ENCODE measurements around the gene THEMIS.
"Not testable (repeated sequence)": the region's sequence is repeated elsewhere in the genome, so short reads cannot be mapped to it uniquely, and the experiment has no call there.

Gene THEMIS

GRCh38 chr6:127933852-127934840 lies 33.3 kb upstream of the THEMIS start:
- TF ChIP-seq POLR2A (IDR thresholded peaks at IDR 0.05; ENCODE audit: low read depth, low read length): no peak
- no peak for TF ChIP-seq POLR2AphosphoS5 (IDR thresholded peaks at IDR 0.05; ENCODE audit: low read depth, low read length)
- no peak for TF ChIP-seq TAF1 (IDR thresholded peaks at IDR 0.05; ENCODE audit: borderline replicate concordance, low read depth, low read length)
- no peak for FAIRE-seq
- DNase-seq (ENCODE audit: insufficient read length): no peak

DNA sequence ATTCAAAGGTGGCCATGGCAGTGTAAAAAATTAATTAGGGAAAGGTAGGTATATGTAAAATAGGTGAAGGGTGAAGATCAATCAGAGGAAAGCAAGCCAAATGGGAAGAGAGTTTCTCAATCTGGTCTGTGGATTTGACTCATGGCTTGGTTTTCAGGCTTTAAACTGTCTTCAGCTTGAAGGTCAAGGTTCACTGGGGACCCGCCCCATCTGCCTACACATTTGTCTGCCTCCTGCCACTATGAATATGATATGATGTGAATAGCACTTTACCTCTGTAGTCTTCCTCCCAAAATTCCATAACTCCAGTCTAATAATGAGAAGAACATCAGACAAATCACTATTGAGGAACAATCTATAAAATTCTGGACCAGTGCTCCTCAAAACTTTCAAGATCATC lies 32.3 kb upstream of the THEMIS start:
- TF ChIP-seq POLR2A (IDR thresholded peaks at IDR 0.05; ENCODE audit: low read depth, low read length) (no peak), POLR2AphosphoS5 (IDR thresholded peaks at IDR 0.05; ENCODE audit: low read depth, low read length) (no peak)
- DNase-seq (ENCODE audit: insufficient read length) (no peak), FAIRE-seq (no peak)

GRCh38 chr6:127932708-127933107 lies 31.9 kb upstream of the THEMIS start:
- no peak for FAIRE-seq
- DNase-seq (ENCODE audit: insufficient read length): no peak
- no peak for TF ChIP-seq POLR2AphosphoS5 (IDR thresholded peaks at IDR 0.05; ENCODE audit: low read depth, low read length)
- TF ChIP-seq POLR2A (IDR thresholded peaks at IDR 0.05; ENCODE audit: low read depth, low read length): no peak
- TF ChIP-seq TAF1 (IDR thresholded peaks at IDR 0.05; ENCODE audit: borderline replicate concordance, low read depth, low read length): no peak

DNA sequence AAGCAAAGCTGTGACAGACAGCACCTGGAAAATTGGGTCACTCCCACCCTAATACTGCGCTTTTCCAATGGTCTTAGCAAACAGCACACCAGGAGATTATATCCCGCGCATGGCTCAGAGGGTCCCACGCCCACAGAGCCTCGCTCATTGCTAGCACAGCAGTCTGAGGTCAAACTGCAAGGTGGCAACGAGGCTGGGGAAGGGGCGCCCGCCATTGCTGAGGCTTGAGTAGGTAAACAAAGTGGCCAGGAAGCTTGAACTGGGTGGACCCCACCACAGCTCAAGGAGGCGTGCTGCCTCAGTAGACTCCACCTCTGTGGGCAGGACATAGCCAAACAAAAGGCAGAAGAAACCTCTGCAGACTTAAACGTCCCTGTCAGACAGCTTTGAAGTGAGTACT lies 25.6 kb upstream of the THEMIS start:
- FAIRE-seq; DNase-seq (ENCODE audit: insufficient read length): not testable (repeated sequence)

GRCh38 chr6:127924440-127924839 lies 23.6 kb upstream of the THEMIS start:
- no peak for DNase-seq (ENCODE audit: insufficient read length)
- TF ChIP-seq POLR2A (IDR thresholded peaks at IDR 0.05; ENCODE audit: low read depth, low read length) (no peak), POLR2AphosphoS5 (IDR thresholded peaks at IDR 0.05; ENCODE audit: low read depth, low read length) (no peak), TAF1 (IDR thresholded peaks at IDR 0.05; ENCODE audit: borderline replicate concordance, low read depth, low read length) (no peak)
- no peak for FAIRE-seq

GRCh38 chr6:127924031-127924430 lies 23.2 kb upstream of the THEMIS start:
- no peak for DNase-seq (ENCODE audit: insufficient read length)
- TF ChIP-seq POLR2A (IDR thresholded peaks at IDR 0.05; ENCODE audit: low read depth, low read length): no peak
- TF ChIP-seq TAF1 (IDR thresholded peaks at IDR 0.05; ENCODE audit: borderline replicate concordance, low read depth, low read length): no peak
- no peak for TF ChIP-seq POLR2AphosphoS5 (IDR thresholded peaks at IDR 0.05; ENCODE audit: low read depth, low read length)
- no peak for FAIRE-seq

- DNase-seq (ENCODE audit: insufficient read length): no peak
- TF ChIP-seq POLR2A (IDR thresholded peaks at IDR 0.05; ENCODE audit: low read depth, low read length) (no peak), POLR2AphosphoS5 (IDR thresholded peaks at IDR 0.05; ENCODE audit: low read depth, low read length) (no peak), TAF1 (IDR thresholded peaks at IDR 0.05; ENCODE audit: borderline replicate concordance, low read depth, low read length) (no peak)
- no peak for FAIRE-seq
Measured at GRCh38 chr6:127923135-127923534, 22.3 kb upstream of the THEMIS start.

DNA sequence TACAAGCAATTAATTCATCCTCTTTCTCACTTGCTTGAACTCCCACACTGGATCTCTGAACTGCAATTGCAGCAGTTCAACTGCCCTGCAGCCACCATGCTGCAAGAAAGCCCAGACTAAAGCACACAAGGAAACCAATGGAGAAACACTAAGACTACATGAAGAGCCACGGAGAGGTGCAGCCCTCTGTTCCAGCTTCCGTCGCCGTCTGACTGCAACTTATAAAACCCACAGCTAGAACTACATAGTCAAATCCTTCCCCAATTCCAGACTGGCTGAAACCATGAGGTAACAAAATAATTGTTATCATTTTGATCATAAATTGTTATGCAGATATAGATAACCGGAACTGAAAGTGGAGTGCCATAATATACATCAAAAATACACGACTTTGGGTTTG lies 21.1 kb upstream of the THEMIS start:
- no peak for TF ChIP-seq POLR2A (IDR thresholded peaks at IDR 0.05; ENCODE audit: low read depth, low read length)
- no peak for TF ChIP-seq TAF1 (IDR thresholded peaks at IDR 0.05; ENCODE audit: borderline replicate concordance, low read depth, low read length)
- no peak for TF ChIP-seq POLR2AphosphoS5 (IDR thresholded peaks at IDR 0.05; ENCODE audit: low read depth, low read length)
- DNase-seq (ENCODE audit: insufficient read length) (no peak), FAIRE-seq (no peak)

GRCh38 chr6:127920804-127921203 lies 19.9 kb upstream of the THEMIS start:
- no peak for DNase-seq (ENCODE audit: insufficient read length)
- TF ChIP-seq POLR2A (IDR thresholded peaks at IDR 0.05; ENCODE audit: low read depth, low read length): no peak
- TF ChIP-seq POLR2AphosphoS5 (IDR thresholded peaks at IDR 0.05; ENCODE audit: low read depth, low read length): no peak
- no peak for TF ChIP-seq TAF1 (IDR thresholded peaks at IDR 0.05; ENCODE audit: borderline replicate concordance, low read depth, low read length)
- FAIRE-seq: no peak

DNA sequence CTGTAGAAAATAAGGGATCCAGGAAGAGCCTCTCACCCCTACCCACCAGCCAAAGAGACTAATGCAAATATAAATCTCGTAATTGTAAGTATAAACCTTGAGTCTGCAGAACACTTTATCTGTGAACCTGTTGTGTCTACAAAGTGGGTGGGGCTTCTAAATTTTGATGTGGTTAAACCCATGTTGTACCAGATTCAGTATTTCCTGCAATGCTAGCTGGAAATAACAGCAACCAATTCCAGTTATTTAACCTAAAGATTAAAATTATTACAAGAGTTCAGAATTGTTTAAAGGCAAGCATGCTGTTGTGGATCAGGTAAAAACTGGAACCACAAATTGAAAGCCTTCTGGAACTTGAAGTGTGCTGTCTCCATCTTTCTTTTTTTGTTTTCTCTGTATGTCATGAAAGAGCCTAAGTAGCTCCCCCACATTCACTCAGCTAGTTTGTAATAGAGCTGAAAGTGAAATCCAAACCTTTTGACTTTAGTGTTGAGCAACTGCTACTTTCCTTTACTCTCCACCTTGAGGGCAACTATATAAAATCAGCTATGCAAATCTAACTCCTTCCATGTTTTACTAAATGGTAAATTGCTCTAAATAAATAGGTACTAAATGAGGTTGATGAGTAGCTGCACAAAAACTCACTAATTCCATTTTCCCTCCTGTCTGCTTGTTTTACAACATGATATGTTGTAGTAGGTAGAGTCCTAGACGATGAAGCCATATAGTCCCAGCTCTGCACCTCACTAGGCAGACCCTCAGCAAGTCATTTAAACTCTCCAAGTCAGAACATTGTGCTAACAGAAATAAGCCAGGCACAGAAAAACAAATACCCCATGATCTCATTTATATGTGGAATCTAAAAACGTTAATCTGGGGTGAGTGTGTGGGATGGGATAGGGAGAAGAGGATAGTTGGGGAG lies 17.9 kb upstream of the THEMIS start:
- TF ChIP-seq POLR2AphosphoS5 (IDR thresholded peaks at IDR 0.05; ENCODE audit: low read depth, low read length): no peak
- TF ChIP-seq POLR2A (IDR thresholded peaks at IDR 0.05; ENCODE audit: low read depth, low read length): no peak
- TF ChIP-seq TAF1 (IDR thresholded peaks at IDR 0.05; ENCODE audit: borderline replicate concordance, low read depth, low read length): no peak
- FAIRE-seq (no peak), DNase-seq (ENCODE audit: insufficient read length) (no peak)

DNA sequence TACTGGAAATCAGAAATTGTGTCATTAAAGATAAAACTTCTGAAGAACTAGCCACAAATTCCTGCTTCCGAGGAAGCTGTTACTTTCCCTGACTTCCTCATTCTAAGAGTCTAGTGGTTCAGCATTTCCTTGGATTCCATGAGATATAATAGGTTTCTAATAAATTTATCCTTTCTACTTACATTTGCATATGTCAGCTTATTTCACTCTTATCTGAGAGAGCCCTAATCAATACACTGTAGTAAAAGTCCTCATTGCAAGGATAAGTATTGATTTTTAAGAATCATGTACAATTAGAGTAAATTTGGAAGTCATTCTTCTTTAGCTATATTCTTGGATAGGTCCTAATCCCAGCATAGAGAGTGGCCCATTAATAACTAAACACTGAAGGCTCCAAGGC lies 16.9 kb upstream of the THEMIS start:
- FAIRE-seq (no peak), DNase-seq (ENCODE audit: insufficient read length) (no peak)
- TF ChIP-seq POLR2AphosphoS5 (IDR thresholded peaks at IDR 0.05; ENCODE audit: low read depth, low read length) (no peak), POLR2A (IDR thresholded peaks at IDR 0.05; ENCODE audit: low read depth, low read length) (no peak), TAF1 (IDR thresholded peaks at IDR 0.05; ENCODE audit: borderline replicate concordance, low read depth, low read length) (no peak)
